ENCODE measurements around the gene RPL12.

DNA sequence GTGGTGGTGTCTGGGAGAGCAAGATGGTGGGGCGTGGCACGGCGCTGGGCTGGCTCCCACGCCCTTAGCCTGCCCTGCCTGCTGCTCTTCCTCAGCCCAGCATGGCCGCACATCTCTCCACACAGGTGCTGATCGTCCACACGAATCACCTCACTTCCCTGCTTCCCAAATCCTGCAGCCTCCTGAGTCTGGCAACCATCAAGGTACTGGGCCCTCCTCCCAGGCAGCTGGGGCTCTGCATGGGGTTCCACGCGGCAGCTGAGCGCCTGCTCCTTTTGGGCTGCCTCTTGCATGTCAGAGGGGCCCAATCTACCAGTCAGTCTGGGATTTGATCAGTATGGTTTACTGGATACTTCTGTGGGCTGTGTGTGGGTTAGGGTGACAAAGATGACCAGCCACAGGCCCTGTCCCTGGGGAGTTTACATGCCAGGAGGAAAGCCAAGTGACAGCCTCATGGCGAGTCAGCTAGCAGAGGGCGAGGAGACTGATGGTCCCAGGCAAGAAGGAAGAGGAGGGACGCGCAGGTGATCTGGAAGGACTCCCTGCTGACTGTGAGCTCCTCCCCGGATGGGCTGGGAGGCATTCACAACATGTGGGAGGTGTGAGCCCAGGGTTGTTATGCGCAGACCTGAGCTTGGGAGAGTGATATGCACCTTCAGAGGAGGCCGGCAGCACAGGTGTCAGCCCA is 6.1 kb upstream of the RPL12 start:
- TF ChIP-seq, protein P1, sequence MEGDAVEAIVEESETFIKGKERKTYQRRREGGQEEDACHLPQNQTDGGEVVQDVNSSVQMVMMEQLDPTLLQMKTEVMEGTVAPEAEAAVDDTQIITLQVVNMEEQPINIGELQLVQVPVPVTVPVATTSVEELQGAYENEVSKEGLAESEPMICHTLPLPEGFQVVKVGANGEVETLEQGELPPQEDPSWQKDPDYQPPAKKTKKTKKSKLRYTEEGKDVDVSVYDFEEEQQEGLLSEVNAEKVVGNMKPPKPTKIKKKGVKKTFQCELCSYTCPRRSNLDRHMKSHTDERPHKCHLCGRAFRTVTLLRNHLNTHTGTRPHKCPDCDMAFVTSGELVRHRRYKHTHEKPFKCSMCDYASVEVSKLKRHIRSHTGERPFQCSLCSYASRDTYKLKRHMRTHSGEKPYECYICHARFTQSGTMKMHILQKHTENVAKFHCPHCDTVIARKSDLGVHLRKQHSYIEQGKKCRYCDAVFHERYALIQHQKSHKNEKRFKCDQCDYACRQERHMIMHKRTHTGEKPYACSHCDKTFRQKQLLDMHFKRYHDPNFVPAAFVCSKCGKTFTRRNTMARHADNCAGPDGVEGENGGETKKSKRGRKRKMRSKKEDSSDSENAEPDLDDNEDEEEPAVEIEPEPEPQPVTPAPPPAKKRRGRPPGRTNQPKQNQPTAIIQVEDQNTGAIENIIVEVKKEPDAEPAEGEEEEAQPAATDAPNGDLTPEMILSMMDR (IDR thresholded peaks at IDR 0.05; ENCODE audit: low read depth, low read length, missing input control) = no peak
- TF ChIP-seq, protein P2, sequence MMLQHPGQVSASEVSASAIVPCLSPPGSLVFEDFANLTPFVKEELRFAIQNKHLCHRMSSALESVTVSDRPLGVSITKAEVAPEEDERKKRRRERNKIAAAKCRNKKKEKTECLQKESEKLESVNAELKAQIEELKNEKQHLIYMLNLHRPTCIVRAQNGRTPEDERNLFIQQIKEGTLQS (IDR thresholded peaks at IDR 0.05) = no peak
- no peak for TF ChIP-seq EGR1 (IDR thresholded peaks at IDR 0.05; ENCODE audit: low read depth in 2 of 2)
- TF ChIP-seq HNF4A (conservative IDR thresholded peaks at IDR 0.05) = no peak
- TF ChIP-seq, protein P3, sequence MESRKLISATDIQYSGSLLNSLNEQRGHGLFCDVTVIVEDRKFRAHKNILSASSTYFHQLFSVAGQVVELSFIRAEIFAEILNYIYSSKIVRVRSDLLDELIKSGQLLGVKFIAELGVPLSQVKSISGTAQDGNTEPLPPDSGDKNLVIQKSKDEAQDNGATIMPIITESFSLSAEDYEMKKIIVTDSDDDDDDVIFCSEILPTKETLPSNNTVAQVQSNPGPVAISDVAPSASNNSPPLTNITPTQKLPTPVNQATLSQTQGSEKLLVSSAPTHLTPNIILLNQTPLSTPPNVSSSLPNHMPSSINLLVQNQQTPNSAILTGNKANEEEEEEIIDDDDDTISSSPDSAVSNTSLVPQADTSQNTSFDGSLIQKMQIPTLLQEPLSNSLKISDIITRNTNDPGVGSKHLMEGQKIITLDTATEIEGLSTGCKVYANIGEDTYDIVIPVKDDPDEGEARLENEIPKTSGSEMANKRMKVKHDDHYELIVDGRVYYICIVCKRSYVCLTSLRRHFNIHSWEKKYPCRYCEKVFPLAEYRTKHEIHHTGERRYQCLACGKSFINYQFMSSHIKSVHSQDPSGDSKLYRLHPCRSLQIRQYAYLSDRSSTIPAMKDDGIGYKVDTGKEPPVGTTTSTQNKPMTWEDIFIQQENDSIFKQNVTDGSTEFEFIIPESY (IDR thresholded peaks at IDR 0.05) = no peak
- no peak for TF ChIP-seq SP1 (IDR thresholded peaks at IDR 0.05)
- TF ChIP-seq, protein P4, sequence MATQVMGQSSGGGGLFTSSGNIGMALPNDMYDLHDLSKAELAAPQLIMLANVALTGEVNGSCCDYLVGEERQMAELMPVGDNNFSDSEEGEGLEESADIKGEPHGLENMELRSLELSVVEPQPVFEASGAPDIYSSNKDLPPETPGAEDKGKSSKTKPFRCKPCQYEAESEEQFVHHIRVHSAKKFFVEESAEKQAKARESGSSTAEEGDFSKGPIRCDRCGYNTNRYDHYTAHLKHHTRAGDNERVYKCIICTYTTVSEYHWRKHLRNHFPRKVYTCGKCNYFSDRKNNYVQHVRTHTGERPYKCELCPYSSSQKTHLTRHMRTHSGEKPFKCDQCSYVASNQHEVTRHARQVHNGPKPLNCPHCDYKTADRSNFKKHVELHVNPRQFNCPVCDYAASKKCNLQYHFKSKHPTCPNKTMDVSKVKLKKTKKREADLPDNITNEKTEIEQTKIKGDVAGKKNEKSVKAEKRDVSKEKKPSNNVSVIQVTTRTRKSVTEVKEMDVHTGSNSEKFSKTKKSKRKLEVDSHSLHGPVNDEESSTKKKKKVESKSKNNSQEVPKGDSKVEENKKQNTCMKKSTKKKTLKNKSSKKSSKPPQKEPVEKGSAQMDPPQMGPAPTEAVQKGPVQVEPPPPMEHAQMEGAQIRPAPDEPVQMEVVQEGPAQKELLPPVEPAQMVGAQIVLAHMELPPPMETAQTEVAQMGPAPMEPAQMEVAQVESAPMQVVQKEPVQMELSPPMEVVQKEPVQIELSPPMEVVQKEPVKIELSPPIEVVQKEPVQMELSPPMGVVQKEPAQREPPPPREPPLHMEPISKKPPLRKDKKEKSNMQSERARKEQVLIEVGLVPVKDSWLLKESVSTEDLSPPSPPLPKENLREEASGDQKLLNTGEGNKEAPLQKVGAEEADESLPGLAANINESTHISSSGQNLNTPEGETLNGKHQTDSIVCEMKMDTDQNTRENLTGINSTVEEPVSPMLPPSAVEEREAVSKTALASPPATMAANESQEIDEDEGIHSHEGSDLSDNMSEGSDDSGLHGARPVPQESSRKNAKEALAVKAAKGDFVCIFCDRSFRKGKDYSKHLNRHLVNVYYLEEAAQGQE (IDR thresholded peaks at IDR 0.05) = no peak
- no peak for TF ChIP-seq RXRA (IDR thresholded peaks at IDR 0.05)
- no peak for TF ChIP-seq TAF1 (conservative IDR thresholded peaks at IDR 0.05)
- TF ChIP-seq HNF4G (IDR thresholded peaks at IDR 0.05) = no peak
- TF ChIP-seq YY1 (IDR thresholded peaks at IDR 0.05) = no peak
